Skeletal muscle cell (primary cell): ENCODE results near the gene LRRC45.
"Not testable (repeated sequence)": the region's sequence is repeated elsewhere in the genome, so short reads cannot be mapped to it uniquely, and the experiment has no call there.

ENCODE experiments used
- DNase-seq: peaks from one replicate; pipeline ENCODE4 v3.0.0-alpha.2; 2010; ENCODE audit warnings: low read depth
- H3K4me3 ChIP-seq: 2 replicates; pipeline ENCODE4 v1.5.1; 2011; ENCODE audit warnings: low read depth, mild to moderate bottlenecking, control low read depth, low read length, moderate library complexity

Gene LRRC45

DNA sequence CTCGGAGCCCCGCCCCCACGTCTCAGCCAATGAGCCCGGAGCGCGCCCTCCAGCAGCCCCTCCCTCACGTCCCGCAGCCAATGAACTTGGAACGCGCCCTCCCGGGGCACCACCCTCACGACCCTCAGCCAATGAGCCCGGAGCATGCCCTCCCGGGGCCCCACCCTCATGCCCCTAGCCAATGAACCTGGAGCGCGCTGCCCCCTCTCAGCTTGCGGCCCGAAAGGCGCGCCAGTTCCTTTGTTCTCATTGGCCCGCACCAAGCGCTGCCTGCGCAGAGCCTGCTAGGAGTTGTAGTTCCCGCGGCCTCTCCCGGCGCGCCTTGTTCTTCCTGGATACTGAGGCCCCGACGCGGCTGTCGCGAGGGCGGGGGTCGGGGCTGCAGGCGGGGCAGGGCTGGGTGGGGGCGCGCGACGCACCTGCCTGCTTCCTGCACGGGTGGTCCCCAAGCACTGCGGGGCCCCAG, at the start of gene LRRC45:
LRRC45 (plus strand) TSS at position 325 of the 466 bp plus-strand sequence. CDS start 339 bp downstream, outside the sequence.
- DNase-seq, result peak; percentile 98
- H3K4me3 ChIP-seq, result peak within 1 kb of the TSS; percentile 90

- H3K4me3 ChIP-seq, result no peak overlapping the region
- DNase-seq, result no peak
Observed at GRCh38 chr17:81973432-81973831, 49.7 kb upstream of the LRRC45 start.

DNA sequence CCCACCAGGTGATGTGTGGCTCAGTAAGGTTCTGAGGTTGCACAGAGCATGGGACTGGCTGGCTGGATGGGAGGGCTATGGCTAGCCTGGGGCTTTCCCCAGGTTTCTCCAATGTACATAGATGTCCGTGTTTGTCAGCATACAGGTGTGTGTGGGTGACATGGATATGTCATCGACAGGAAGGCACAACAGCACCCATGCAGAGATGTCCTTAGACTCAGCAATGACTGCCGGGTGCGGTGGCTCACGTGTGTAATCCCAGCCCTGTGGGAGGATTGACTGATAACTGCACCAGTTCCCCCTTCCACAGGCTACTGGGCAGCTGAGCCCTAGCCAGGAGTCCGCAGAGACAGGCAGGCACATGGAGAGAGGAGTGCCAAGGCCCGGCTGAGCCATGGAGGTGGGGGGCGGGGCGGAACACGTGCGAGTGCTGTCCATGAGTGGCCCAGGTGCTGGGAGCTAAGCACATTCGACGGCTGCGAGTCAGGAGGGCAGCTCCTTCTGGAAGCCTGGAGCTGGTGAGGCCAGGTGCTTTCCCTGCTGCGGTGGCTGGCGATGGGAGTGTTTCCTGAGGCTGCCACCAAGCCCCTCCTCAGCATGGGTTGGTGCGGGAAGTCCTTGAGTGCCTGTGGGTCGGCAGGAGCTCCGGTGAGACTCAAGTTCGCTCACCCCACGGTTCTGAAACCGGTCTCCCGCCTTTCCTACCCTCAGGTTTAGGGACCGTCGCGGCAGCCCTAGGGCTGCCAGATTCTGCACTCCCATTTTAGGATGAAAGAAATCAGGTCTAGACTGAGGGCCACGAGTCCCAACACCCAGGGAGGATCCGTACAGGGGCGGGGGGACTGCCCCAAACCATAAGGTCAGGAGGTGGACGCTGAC, 46.5 kb upstream of the LRRC45 start:
- no peak for DNase-seq
- H3K4me3 ChIP-seq, result peak overlapping the region; percentile 82

- H3K4me3 ChIP-seq, result peak within 1 kb of the TSS; percentile 82
- peak; percentile 74 for DNase-seq
Observed at GRCh38 chr17:81977211-81977808, 45.8 kb upstream of the LRRC45 start, which contains the start of gene ASPSCR1. Gene ASPSCR1, plus strand, starts transcription at chr17:81977629. Its CDS starts 18 bp downstream, at chr17:81977647.

- no peak for DNase-seq
- H3K4me3 ChIP-seq, result peak overlapping the region; percentile 82
Observed at GRCh38 chr17:81978524-81979298, 44.4 kb upstream of the LRRC45 start.

DNA sequence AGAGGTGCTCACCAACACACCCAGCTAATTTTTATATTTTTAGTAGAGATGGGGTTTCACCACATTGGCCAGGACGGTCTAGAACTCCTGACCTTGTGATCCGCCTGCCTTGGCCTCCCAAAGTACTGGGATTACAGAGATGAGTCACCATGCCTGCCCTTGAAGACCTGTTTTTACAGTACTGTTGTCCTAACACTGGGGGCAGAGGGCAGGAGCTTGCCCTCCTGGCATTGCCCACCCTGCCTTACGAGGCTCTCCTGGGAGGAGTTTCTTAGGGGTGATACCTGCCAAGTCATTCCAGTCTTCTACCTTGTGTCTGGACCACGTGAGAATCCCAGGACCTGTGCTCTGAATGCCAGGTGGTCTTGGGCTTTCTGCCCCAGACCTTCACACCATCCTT, 43.0 kb upstream of the LRRC45 start:
- DNase-seq, result no peak
- H3K4me3 ChIP-seq, result no peak overlapping the region

DNA sequence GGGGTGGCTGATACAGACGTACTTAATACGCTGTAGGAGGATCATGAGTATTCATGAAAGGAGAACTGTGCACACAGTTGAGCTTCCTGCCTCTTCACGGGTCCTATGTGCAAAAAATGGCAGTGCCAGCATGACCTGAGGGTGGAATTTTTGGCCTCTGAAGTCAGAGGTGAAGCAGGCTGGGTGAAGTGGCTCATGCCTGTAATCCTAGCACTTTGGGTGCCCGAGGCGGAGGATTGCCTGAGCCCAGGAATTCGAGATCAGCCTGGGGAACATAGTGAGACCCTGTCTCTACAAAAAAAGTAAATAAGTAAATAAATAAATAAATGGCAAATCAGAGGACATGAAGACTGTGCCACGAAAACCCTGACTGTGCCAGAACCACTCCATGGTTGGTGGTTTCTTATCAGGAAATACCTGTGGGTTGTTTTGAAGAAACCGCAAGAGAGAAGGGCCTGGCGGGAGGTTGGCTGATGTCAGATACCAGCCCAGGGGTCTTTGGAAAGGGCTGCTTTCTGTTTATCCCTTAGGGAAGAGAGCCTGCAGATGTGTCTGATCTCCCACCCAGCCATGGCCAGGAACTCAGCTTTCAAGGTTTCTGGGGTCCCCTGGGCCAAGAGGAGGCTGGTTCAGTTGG, 42.3 kb upstream of the LRRC45 start:
- DNase-seq, result no peak

GRCh38 chr17:81981511-81981910, 41.6 kb upstream of the LRRC45 start:
- H3K4me3 ChIP-seq, result not testable (repeated sequence)

More for the DNA sequence above, 42.3 kb upstream of the LRRC45 start:
- H3K4me3 ChIP-seq, result no peak overlapping the region

GRCh38 chr17:81983011-81983638, 40.0 kb upstream of the LRRC45 start:
- no peak for DNase-seq
- no peak overlapping the region for H3K4me3 ChIP-seq

More at GRCh38 chr17:81981511-81981910, 41.6 kb upstream of the LRRC45 start:
- not testable (repeated sequence) for DNase-seq

DNA sequence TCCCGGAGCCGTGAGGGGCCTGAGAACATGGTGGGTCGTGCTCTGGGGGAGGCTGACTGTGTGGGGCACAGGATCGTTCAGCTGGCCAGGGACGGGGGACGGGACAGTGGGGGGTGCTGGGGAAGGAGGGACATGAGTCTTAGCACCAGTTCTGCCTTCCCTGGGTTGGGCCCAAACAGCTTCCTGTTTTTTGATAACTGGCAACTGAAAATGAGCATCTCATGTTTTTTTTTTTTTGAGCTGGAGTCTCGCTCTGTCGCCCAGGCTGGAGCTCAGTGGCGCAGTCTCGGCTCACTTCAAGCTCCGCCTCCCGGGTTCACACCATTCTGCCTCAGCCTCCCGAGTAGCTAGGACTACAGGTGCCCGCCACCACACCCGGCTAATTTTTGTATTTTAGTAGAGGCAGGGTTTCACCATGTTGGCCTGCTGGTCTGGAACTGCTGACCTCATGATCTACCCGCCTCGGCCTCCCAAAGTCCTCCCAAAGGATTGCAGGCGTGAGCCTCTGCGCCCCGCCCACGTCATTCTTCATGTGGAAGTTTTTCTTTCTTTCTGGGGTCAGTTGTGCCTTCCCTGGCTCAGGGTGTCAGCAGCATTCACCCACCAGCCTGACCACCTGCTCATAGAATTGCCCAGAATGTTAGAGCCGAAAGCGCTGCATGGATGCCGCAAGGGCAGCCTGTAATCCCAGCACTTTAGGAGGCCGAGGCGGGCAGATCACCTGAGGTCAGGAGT, 39.3 kb upstream of the LRRC45 start:
- no peak for DNase-seq
- no peak overlapping the region for H3K4me3 ChIP-seq

DNA sequence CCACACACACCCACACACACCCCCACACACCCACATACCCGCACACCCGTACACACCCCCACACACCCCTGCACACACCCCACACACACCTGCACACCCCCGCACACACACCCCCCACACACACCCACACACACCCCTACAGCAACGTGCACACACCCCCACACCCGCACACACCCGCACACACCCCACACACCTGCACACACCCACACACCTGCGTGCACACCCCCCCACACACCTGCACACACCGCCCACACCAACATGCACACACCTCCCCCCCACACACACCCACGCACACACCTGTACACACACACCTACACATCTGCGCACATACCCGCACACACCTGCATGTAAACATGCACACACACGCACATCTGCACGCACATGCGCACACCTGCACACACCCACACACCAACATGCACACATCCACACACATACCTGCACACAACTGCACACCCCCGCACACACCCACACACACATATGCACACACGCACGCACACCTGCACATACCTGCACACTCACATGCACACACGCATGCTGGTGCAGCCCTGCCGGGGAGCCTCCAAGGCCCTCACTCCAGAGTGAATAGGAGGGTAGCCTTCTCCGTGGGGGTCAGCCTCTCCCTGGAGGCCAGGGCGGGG, 38.2 kb upstream of the LRRC45 start:
- no peak for DNase-seq

GRCh38 chr17:81986606-81987005, 36.5 kb upstream of the LRRC45 start:
- H3K4me3 ChIP-seq, result no peak overlapping the region
- no peak for DNase-seq

More for the DNA sequence above, 38.2 kb upstream of the LRRC45 start:
- no peak overlapping the region for H3K4me3 ChIP-seq

- no peak for DNase-seq
- no peak overlapping the region for H3K4me3 ChIP-seq
Observed at GRCh38 chr17:81987161-81987770, 35.8 kb upstream of the LRRC45 start.

GRCh38 chr17:81990836-81991683, 32.0 kb upstream of the LRRC45 start:
- no peak overlapping the region for H3K4me3 ChIP-seq
- DNase-seq, result no peak

GRCh38 chr17:81991684-81992305, 31.3 kb upstream of the LRRC45 start:
- no peak overlapping the region for H3K4me3 ChIP-seq
- DNase-seq, result no peak
